CD4-positive, alpha-beta T cell treated with Interleukin-15 for 4 hours (primary cell): Measurements from ENCODE around the gene EEPD1.
"Not testable (repeated sequence)": the region's sequence is repeated elsewhere in the genome, so short reads cannot be mapped to it uniquely, and the experiment has no call there.

Source experiments
- DNase-seq: peaks from one replicate; pipeline ENCODE4 v3.0.0-alpha.2; 2020; ENCODE audit warnings: low spot score

Gene EEPD1

GRCh38 chr7:36152756-36153570 lies at the start of gene EEPD1:
Gene EEPD1 (plus strand): TSS chr7:36153254. CDS start chr7:36154325, 1,071 bp downstream.
- peak; percentile 100 for DNase-seq

- no peak for DNase-seq
Observed at GRCh38 chr7:36103837-36104561, 49.1 kb upstream of the EEPD1 start.

- not testable (repeated sequence) for DNase-seq
Observed at GRCh38 chr7:36106972-36107908, 45.8 kb upstream of the EEPD1 start.

- DNase-seq = no peak
Observed at GRCh38 chr7:36107926-36108631, 45.0 kb upstream of the EEPD1 start.

GRCh38 chr7:36109013-36109627 lies 43.9 kb upstream of the EEPD1 start:
- no peak for DNase-seq

- no peak for DNase-seq
Observed at GRCh38 chr7:36110584-36110983, 42.5 kb upstream of the EEPD1 start.

GRCh38 chr7:36112969-36113368 lies 40.1 kb upstream of the EEPD1 start:
- no peak for DNase-seq

- no peak for DNase-seq
Observed at GRCh38 chr7:36114355-36114754, 38.7 kb upstream of the EEPD1 start.

- DNase-seq = peak; percentile 52
Observed at GRCh38 chr7:36115448-36116321, 37.4 kb upstream of the EEPD1 start.

- DNase-seq = peak; percentile 13
Observed at GRCh38 chr7:36116347-36117202, 36.5 kb upstream of the EEPD1 start.

- DNase-seq = no peak
Observed at GRCh38 chr7:36117203-36117840, 35.7 kb upstream of the EEPD1 start.

- no peak for DNase-seq
Observed at GRCh38 chr7:36118344-36118743, 34.7 kb upstream of the EEPD1 start.

GRCh38 chr7:36119005-36119706 lies 33.9 kb upstream of the EEPD1 start:
- no peak for DNase-seq

GRCh38 chr7:36119983-36120646 lies 32.9 kb upstream of the EEPD1 start:
- DNase-seq = not testable (repeated sequence)

GRCh38 chr7:36125630-36126029 lies 27.4 kb upstream of the EEPD1 start:
- DNase-seq = not testable (repeated sequence)

GRCh38 chr7:36127075-36127740 lies 25.8 kb upstream of the EEPD1 start:
- no peak for DNase-seq
